T-cell (primary cell): ENCODE results near the gene PDGFD. TPM values are rescaled to one million over a fixed set of nuclear protein-coding genes. Genes with fewer than 3 reads are reported as not detected.

Experiments used
- ATAC-seq, 4 experiments: fragments of 200-7000 bp in 3 of 4; fragments of 150-1000 bp in 1 of 4; cut with Tn5 transposase; replicated peaks in 1 of 4; 1 replicate in 3 of 4; 2 replicates in 1 of 4; pipeline ENCODE4 v1.10.0; 2021; ENCODE audit warnings: moderate library complexity in 3 of 4, mild to moderate bottlenecking in 2 of 4, moderate number of reproducible peaks in 1 of 4
- CTCF ChIA-PET, 2 donors: fragments of 300-600 bp; sonication (Branson Sonifier 250); formaldehyde crosslinking; loops; one replicate each; lab custom pipeline; 2022; ENCODE audit warnings: antibody characterized with exemption in 2 of 2; lab: Charles Lee
- POLR2A ChIA-PET, 2 donors: fragments of 300-600 bp; sonication (Branson Sonifier 250); formaldehyde crosslinking; loops; one replicate each; lab custom pipeline; 2022; ENCODE audit warnings: antibody characterized with exemption in 2 of 2; lab: Charles Lee
- DNase-seq, 35 experiments: peaks; one replicate each; pipeline versions ENCODE4 v3.0.0 to v3.0.0-alpha.2; 2013 to 2023
- H3K27ac ChIP-seq: one replicate; pipeline ENCODE4 v1.5.1; 2013; ENCODE audit warnings: low read length
- H3K27me3 ChIP-seq, 2 experiments: replicated peaks in 1 of 2; 1 replicate in 1 of 2; 2 replicates in 1 of 2; pipeline versions ENCODE4 v1.6.1 to v1.7.0; 2013; ENCODE audit warnings: low read length in 1 of 2, mixed read lengths in 1 of 2; ENCODE audit not compliant: control insufficient read depth in 2 of 2, insufficient read depth in 2 of 2; ENCODE audit errors: extremely low read depth in 1 of 2
- H3K36me3 ChIP-seq, 2 donors: 1 replicate in 1 of 2; 2 replicates in 1 of 2; pipeline versions ENCODE4 v1.6.1 to v1.7.0; 2013; ENCODE audit warnings: low read length in 1 of 2; ENCODE audit not compliant: control insufficient read depth in 2 of 2, insufficient read depth in 1 of 2; ENCODE audit errors: extremely low read depth in 1 of 2
- H3K4me1 ChIP-seq, 2 experiments: 1 replicate in 1 of 2; 2 replicates in 1 of 2; pipeline versions ENCODE4 v1.6.1 to v1.7.0; 2013; ENCODE audit warnings: low read length in 2 of 2, mixed read lengths in 1 of 2; ENCODE audit not compliant: insufficient read depth in 2 of 2, control insufficient read depth in 1 of 2; ENCODE audit errors: extremely low read depth in 1 of 2
- H3K4me3 ChIP-seq, 2 donors: 1 replicate in 1 of 2; 2 replicates in 1 of 2; pipeline versions ENCODE4 v1.5.1 to v1.7.0; 2013; ENCODE audit warnings: mild to moderate bottlenecking in 2 of 2, low read length in 1 of 2, moderate library complexity in 1 of 2; ENCODE audit not compliant: control insufficient read depth in 1 of 2; ENCODE audit errors: extremely low read depth in 1 of 2
- H3K9me3 ChIP-seq: 2 replicates; pipeline ENCODE4 v1.7.0; 2013
- H3K27ac Mint-ChIP-seq, 2 donors: one replicate each; pipeline ENCODE4 v1.8.0; 2020 to 2021; ENCODE audit warnings: mild to moderate bottlenecking in 2 of 2, mixed read lengths in 2 of 2
- H3K27me3 Mint-ChIP-seq, 2 donors: one replicate each; pipeline ENCODE4 v1.8.0; 2021 to 2022; ENCODE audit warnings: mixed read lengths in 2 of 2
- H3K36me3 Mint-ChIP-seq: one replicate; pipeline ENCODE4 v1.8.0; 2021; ENCODE audit warnings: mixed read lengths
- H3K4me1 Mint-ChIP-seq, 3 donors: one replicate each; pipeline ENCODE4 v1.8.0; 2020 to 2022; ENCODE audit warnings: mixed read lengths in 3 of 3, mild to moderate bottlenecking in 1 of 3
- H3K4me3 Mint-ChIP-seq, 3 donors: one replicate each; pipeline ENCODE4 v1.8.0; 2020 to 2022; ENCODE audit warnings: mild to moderate bottlenecking in 3 of 3, mixed read lengths in 3 of 3, moderate library complexity in 3 of 3
- H3K9me3 Mint-ChIP-seq, 3 donors: one replicate each; pipeline ENCODE4 v1.8.0; 2020 to 2022; ENCODE audit warnings: mixed read lengths in 3 of 3
- WGBS: methylation state at CpG from one replicate; pipeline ENCODE4 v1.1.5; 2013; ENCODE audit warnings: missing lambda C conversion rate; ENCODE audit not compliant: insufficient coverage; 5-methylcytosine and 5-hydroxymethylcytosine counted together
- total RNA-seq, 35 experiments: library from RNA in 6 of 35; stranded (reverse) in 6 of 35; fragments of 120-200 nt in 1 of 35; gene quantifications; one replicate each; pipeline versions ENCODE4 v1.2.1 to v1.2.4 and lab custom pipeline; 2013 to 2026

The PDGFD gene
- total RNA-seq, 5 donors from 2014 or later (not counting 1 experiment from before 2014, with no cell fraction given) = 0.35 to 2.9 (median 1.2) TPM

DNA sequence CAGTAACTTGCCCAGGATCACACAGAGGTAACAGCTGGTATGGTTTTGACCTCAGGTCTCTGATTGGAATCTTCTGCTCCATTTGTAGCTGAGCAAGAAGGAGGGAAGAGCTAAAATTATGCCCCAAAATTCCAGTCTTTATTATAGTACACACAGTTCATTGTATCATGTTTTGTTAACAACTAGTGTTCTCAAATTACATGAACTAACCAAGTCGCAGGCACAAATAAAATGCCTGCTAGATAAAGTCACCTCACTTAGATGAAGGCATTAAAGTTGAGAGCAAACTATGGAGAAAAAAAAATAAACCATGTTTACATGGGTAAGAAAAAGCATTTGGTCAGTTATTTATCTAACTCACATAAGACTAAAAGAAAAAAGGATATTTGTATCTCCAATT, 58.8 kb downstream of the PDGFD start:
- Histone ChIP-seq H3K9me3 (no peaks in the 10 kb centered on the region), H3K27ac (no peak overlapping the region), H3K4me3 (no peak overlapping the region), H3K4me1 (no peaks in the 10 kb centered on the region), H3K27me3 (no peaks in the 10 kb centered on the region), H3K36me3 (no peaks in the 10 kb centered on the region)
- Mint-ChIP-seq H3K4me1 (no peaks in the 10 kb centered on the region), H3K4me3 (no peak overlapping the region), H3K36me3 (no peaks in the 10 kb centered on the region), H3K9me3 (peaks cover 0 to 5% (median 0%) of the 10 kb centered on the region in 3 donors), H3K27ac (no peak overlapping the region), H3K27me3 (no peaks in the 10 kb centered on the region)
- DNase-seq (no peak), ATAC-seq (no peak)
- POLR2A ChIA-PET = no interaction called here
- WGBS = no CpG with 5 or more reads among the region's 1 CpG
- CTCF ChIA-PET = no interaction called here

DNA sequence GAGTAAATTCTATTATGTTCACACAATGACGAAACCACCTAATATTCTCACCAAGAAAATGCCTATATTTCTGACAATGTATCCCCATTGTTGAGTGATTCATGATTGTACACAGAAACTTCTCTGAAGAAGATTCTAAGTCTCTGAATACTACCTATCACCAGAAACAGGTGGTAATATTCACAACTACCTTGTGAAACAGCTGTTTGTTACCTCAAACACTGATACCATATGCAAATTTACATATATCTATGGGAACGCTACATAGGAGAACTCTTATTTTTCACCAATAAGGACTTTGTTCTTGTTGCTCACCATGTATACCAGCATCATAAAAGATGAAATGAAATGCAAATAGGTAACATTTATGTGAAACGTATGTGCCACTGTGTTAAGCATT, 59.3 kb downstream of the PDGFD start:
- H3K27ac Mint-ChIP-seq = no peak overlapping the region
- H3K9me3 Mint-ChIP-seq = peaks cover 0 to 5% (median 0%) of the 10 kb centered on the region in 3 donors
- H3K36me3 Mint-ChIP-seq = no peaks in the 10 kb centered on the region
- ATAC-seq (no peak), DNase-seq (no peak)
- no peaks in the 10 kb centered on the region for H3K27me3 Mint-ChIP-seq
- no peaks in the 10 kb centered on the region for H3K4me1 Mint-ChIP-seq
- no peaks in the 10 kb centered on the region for H3K36me3 ChIP-seq
- no CpG with 5 or more reads among the region's 3 CpGs for WGBS
- POLR2A ChIA-PET = no interaction called here
- H3K4me3 ChIP-seq = no peak overlapping the region
- H3K4me3 Mint-ChIP-seq = no peak overlapping the region
- H3K9me3 ChIP-seq = no peaks in the 10 kb centered on the region
- no peak overlapping the region for H3K27ac ChIP-seq
- H3K27me3 ChIP-seq = no peaks in the 10 kb centered on the region
- no peaks in the 10 kb centered on the region for H3K4me1 ChIP-seq
- CTCF ChIA-PET = interaction anchor here in 1 of 2 donors (0.6 kb wide), 1 partner anchor 70 kb away, joined by 3 read pairs; no protein-coding TSS in a partner anchor

DNA sequence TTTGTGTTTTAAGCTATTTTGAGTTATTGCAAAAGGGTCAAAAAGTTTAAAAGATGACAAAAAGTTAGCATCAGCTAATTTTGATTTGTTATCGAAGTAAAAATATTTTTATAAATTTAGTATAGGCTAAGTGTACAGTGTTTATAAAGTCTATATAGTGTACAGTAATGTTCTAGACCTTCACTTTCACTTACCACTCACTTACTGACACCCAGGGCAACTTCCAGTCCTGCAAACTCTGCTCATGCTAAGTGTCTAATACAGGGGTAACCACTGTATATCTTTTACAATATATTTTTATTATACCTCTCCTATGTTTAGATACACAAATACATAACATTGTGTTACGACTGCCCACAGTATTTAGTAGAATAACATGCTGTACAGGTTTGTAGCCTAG, 59.7 kb downstream of the PDGFD start:
- WGBS = no CpG with 5 or more reads among the region's 2 CpGs
- no peaks in the 10 kb centered on the region for H3K36me3 Mint-ChIP-seq
- H3K9me3 Mint-ChIP-seq = peaks cover 0 to 5% (median 0%) of the 10 kb centered on the region in 3 donors
- DNase-seq (no peak), ATAC-seq (no peak)
- H3K27ac Mint-ChIP-seq = no peak overlapping the region
- Histone ChIP-seq H3K27ac (no peak overlapping the region), H3K4me1 (no peaks in the 10 kb centered on the region), H3K9me3 (no peaks in the 10 kb centered on the region), H3K36me3 (no peaks in the 10 kb centered on the region), H3K4me3 (no peak overlapping the region), H3K27me3 (no peaks in the 10 kb centered on the region)
- ChIA-PET CTCF (interaction anchor here in 1 of 2 donors (0.6 kb wide), 1 partner anchor 69 kb away, joined by 3 read pairs; no protein-coding TSS in a partner anchor), POLR2A (no interaction called here)
- no peaks in the 10 kb centered on the region for H3K4me1 Mint-ChIP-seq
- no peak overlapping the region for H3K4me3 Mint-ChIP-seq
- no peaks in the 10 kb centered on the region for H3K27me3 Mint-ChIP-seq

DNA sequence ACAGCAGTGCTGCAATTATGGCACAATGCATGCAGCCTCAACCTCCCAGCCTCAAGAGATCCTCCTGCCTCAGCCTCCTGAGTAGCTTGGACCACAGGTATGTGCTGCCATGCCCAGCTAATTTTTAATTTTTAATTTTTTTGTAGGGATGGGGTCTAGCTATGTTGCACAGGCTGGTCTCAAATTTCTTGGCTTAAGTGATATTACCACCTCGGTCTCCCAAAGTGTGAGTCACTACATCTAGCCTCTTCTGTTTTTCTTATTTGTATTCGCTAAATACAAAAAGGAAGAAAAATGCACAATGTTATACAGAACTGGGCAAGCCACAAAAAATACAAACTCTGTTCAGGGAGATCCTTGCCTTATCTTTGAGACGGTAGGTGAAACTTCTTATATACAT, 65.4 kb downstream of the PDGFD start:
- Histone ChIP-seq H3K27ac (no peak overlapping the region), H3K4me3 (no peak overlapping the region), H3K4me1 (no peaks in the 10 kb centered on the region), H3K27me3 (no peaks in the 10 kb centered on the region), H3K36me3 (no peaks in the 10 kb centered on the region), H3K9me3 (no peaks in the 10 kb centered on the region)
- Mint-ChIP-seq H3K4me3 (no peak overlapping the region), H3K4me1 (no peaks in the 10 kb centered on the region), H3K27me3 (no peaks in the 10 kb centered on the region), H3K9me3 (peaks cover 0 to 5% (median 0%) of the 10 kb centered on the region in 3 donors), H3K36me3 (no peaks in the 10 kb centered on the region), H3K27ac (no peak overlapping the region)
- ChIA-PET CTCF (no interaction called here), POLR2A (no interaction called here)
- ATAC-seq = no peak
- DNase-seq = no peak
- WGBS = no CpG with 5 or more reads among the region's 3 CpGs

DNA sequence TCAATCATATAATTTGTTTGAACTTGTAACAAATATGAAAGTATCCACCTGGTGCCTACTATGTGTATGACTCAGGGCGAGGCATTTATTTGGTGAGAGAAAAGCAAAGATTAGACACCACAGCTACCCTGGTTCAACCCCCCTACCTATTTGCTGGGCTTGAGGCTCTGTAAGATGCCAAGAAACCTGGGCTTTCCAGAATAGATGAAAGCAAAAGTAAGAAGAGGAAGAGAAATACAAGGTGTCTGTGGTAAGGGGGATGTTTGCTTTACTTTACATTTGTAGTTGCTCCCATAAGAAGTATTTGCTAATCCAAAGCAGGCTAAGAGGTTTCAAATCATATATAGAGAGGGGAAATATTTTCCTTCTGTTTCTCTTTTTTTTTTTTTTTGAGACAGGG, 65.8 kb downstream of the PDGFD start:
- ATAC-seq (no peak), DNase-seq (no peak)
- H3K4me3 ChIP-seq = no peak overlapping the region
- H3K36me3 Mint-ChIP-seq = no peaks in the 10 kb centered on the region
- H3K27ac Mint-ChIP-seq = no peak overlapping the region
- no peaks in the 10 kb centered on the region for H3K27me3 ChIP-seq
- no CpG with 5 or more reads among the region's 1 CpG for WGBS
- H3K4me3 Mint-ChIP-seq = no peak overlapping the region
- H3K4me1 Mint-ChIP-seq = no peaks in the 10 kb centered on the region
- ChIA-PET CTCF (no interaction called here), POLR2A (no interaction called here)
- H3K27ac ChIP-seq = no peak overlapping the region
- H3K9me3 ChIP-seq = no peaks in the 10 kb centered on the region
- no peaks in the 10 kb centered on the region for H3K36me3 ChIP-seq
- H3K27me3 Mint-ChIP-seq = no peaks in the 10 kb centered on the region
- peaks cover 0 to 5% (median 0%) of the 10 kb centered on the region in 3 donors for H3K9me3 Mint-ChIP-seq
- H3K4me1 ChIP-seq = no peaks in the 10 kb centered on the region

DNA sequence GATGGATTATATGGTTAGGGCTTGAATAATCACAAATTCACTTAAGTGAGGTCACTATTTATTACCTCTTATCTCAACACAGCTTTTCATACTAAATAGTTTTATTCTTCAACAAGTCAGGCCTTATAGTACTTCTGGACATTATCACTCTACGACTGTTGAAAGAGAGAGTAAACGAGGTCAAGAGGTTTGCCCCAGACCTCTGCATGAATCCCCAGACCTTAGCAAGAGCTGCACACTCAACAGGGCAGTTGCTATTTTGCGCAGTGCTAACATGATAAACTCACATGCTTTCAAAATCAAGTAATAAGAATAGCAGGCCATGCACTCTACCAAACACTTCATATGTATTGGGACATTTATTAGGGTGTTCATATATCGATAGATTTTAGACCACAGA, 67.0 kb downstream of the PDGFD start:
- H3K36me3 Mint-ChIP-seq = no peaks in the 10 kb centered on the region
- H3K4me1 Mint-ChIP-seq = no peaks in the 10 kb centered on the region
- no peaks in the 10 kb centered on the region for H3K36me3 ChIP-seq
- ChIA-PET POLR2A (no interaction called here), CTCF (no interaction called here)
- H3K9me3 ChIP-seq = no peaks in the 10 kb centered on the region
- no peak overlapping the region for H3K27ac Mint-ChIP-seq
- H3K27ac ChIP-seq = no peak overlapping the region
- no peak for DNase-seq
- H3K27me3 ChIP-seq = no peaks in the 10 kb centered on the region
- 83% methylated on average over 2 of the region's 4 CpGs for WGBS
- no peak overlapping the region for H3K4me3 ChIP-seq
- no peak for ATAC-seq
- peaks cover 0 to 5% (median 0%) of the 10 kb centered on the region in 3 donors for H3K9me3 Mint-ChIP-seq
- H3K4me3 Mint-ChIP-seq = no peak overlapping the region
- H3K27me3 Mint-ChIP-seq = no peaks in the 10 kb centered on the region
- no peaks in the 10 kb centered on the region for H3K4me1 ChIP-seq

DNA sequence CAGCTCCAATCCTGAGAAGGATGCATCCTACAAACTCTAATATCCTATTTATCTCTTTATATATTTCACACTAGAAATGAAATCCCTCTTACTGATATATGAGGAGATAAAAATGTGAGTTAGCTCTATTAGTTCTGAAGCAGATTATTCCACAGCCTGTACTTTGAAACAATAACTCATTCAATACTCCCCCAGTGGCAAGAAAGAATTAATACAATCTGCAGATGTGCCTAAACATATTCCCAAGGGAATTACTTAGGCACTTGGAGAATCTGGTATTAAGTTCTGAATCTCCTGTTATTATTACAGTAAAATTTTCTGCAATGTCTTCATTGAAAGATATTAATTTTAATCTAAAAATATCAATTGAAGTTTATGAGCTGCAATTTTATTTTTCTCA, 68.2 kb downstream of the PDGFD start:
- no peaks in the 10 kb centered on the region for H3K36me3 ChIP-seq
- Mint-ChIP-seq H3K9me3 (no peaks in the 10 kb centered on the region), H3K27me3 (no peaks in the 10 kb centered on the region), H3K4me1 (no peaks in the 10 kb centered on the region), H3K27ac (no peak overlapping the region), H3K36me3 (no peaks in the 10 kb centered on the region), H3K4me3 (no peak overlapping the region)
- no peak overlapping the region for H3K4me3 ChIP-seq
- no peaks in the 10 kb centered on the region for H3K4me1 ChIP-seq
- ATAC-seq = no peak
- H3K27me3 ChIP-seq = no peaks in the 10 kb centered on the region
- no peak overlapping the region for H3K27ac ChIP-seq
- no peak for DNase-seq
- POLR2A ChIA-PET = no interaction called here
- no peaks in the 10 kb centered on the region for H3K9me3 ChIP-seq
- CTCF ChIA-PET = no interaction called here
